MM.1S (cell line): Measurements from ENCODE around the gene FOXP1.

Experiments used
- DNase-seq: peaks from one replicate; pipeline ENCODE4 v3.0.0-alpha.2; 2015
- H2AFZ ChIP-seq: fragments of 300-600 bp; sonication (generic); 2 replicates; pipeline ENCODE4 v1.6.0; 2016; ENCODE audit warnings: antibody characterized with exemption, low read length
- H3F3A ChIP-seq: fragments of 300-600 bp; sonication (generic); 2 replicates; pipeline ENCODE4 v1.6.1; 2016; ENCODE audit warnings: mild to moderate bottlenecking, antibody characterized with exemption, low read length, moderate library complexity, mixed read lengths; ENCODE audit not compliant: insufficient read depth
- H3K27ac ChIP-seq: fragments of 300-600 bp; sonication (generic); 2 replicates; pipeline ENCODE4 v1.5.1; 2016; ENCODE audit warnings: mild to moderate bottlenecking, low read length
- H3K27me3 ChIP-seq: fragments of 300-600 bp; sonication (generic); replicated peaks from 2 replicates; pipeline ENCODE4 v1.6.0; 2016; ENCODE audit warnings: low read length; ENCODE audit not compliant: insufficient read depth
- H3K36me3 ChIP-seq: fragments of 300-600 bp; sonication (generic); replicated peaks from 2 replicates; pipeline ENCODE4 v1.6.1; 2016; ENCODE audit warnings: mild to moderate bottlenecking, low read length, mixed read lengths; ENCODE audit not compliant: insufficient read depth
- H3K4me1 ChIP-seq: fragments of 300-600 bp; sonication (generic); 2 replicates; pipeline ENCODE4 v1.6.1; 2016; ENCODE audit warnings: low read length, mixed read lengths
- H3K4me2 ChIP-seq: fragments of 300-600 bp; sonication (generic); 2 replicates; pipeline ENCODE4 v1.6.0; 2016; ENCODE audit warnings: low read depth, low read length
- H3K4me3 ChIP-seq: fragments of 300-600 bp; sonication (generic); 2 replicates; pipeline ENCODE4 v1.5.1; 2016; ENCODE audit warnings: low read length, mixed read lengths
- H3K79me2 ChIP-seq: fragments of 300-600 bp; sonication (generic); 2 replicates; pipeline ENCODE4 v1.6.1; 2016; ENCODE audit warnings: mixed run types, low read length, mixed read lengths
- H3K9ac ChIP-seq: fragments of 300-600 bp; sonication (generic); 2 replicates; pipeline ENCODE4 v1.6.1; 2016; ENCODE audit warnings: low read length, mixed read lengths
- H3K9me2 ChIP-seq: fragments of 300-600 bp; sonication (generic); replicated peaks from 2 replicates; pipeline ENCODE4 v1.6.1; 2016; ENCODE audit warnings: mild to moderate bottlenecking, low read length, mixed read lengths; ENCODE audit not compliant: insufficient read depth
- H3K9me3 ChIP-seq: fragments of 300-600 bp; sonication (generic); replicated peaks from 2 replicates; pipeline ENCODE4 v1.6.1; 2016; ENCODE audit warnings: mild to moderate bottlenecking, low read length, mixed read lengths; ENCODE audit not compliant: insufficient read depth
- H4K20me1 ChIP-seq: fragments of 300-600 bp; sonication (generic); 2 replicates; pipeline ENCODE4 v1.6.1; 2016; ENCODE audit warnings: mild to moderate bottlenecking, low read length, moderate library complexity, mixed read lengths; ENCODE audit not compliant: insufficient read depth
- CTCF ChIP-seq: fragments of 300-600 bp; sonication (generic); IDR thresholded peaks from 2 replicates; pipeline ENCODE4 v1.5.1; 2016; ENCODE audit warnings: antibody characterized with exemption, low read length, mixed read lengths
- EZH2 ChIP-seq: fragments of 300-600 bp; sonication (generic); optimal IDR thresholded peaks from 2 replicates; pipeline ENCODE3; 2017; ENCODE audit warnings: low read depth, mild to moderate bottlenecking, antibody characterized with exemption, low read length, mixed read lengths
- EZH2phosphoT487 ChIP-seq: fragments of 300-600 bp; sonication (generic); IDR thresholded peaks from 2 replicates; pipeline ENCODE4 v1.6.1; 2018; ENCODE audit warnings: antibody characterized with exemption, low read length

Gene FOXP1

GRCh38 chr3:71583566-71584393 is at the start of gene FOXP1:
FOXP1 (minus strand) TSS chr3:71583728; CDS start chr3:71198381, 385,347 bp downstream.
- no peaks in the 10 kb centered on the region for H3K79me2 ChIP-seq
- H3K9me3 ChIP-seq: no peaks in the 10 kb centered on the region
- peak within 1 kb of the TSS; percentile 79 for H3K9ac ChIP-seq
- peaks cover 6% of the 10 kb centered on the region for H3K4me1 ChIP-seq
- H4K20me1 ChIP-seq: no peaks in the 10 kb centered on the region
- peak within 1 kb of the TSS; percentile 86 for H2AFZ ChIP-seq
- DNase-seq: peak; percentile 52
- TF ChIP-seq EZH2phosphoT487 (no peak), EZH2 (no peak), CTCF (no peak)
- H3K27ac ChIP-seq: no peak within 1 kb of the TSS
- peak within 1 kb of the TSS; percentile 78 for H3K4me3 ChIP-seq
- H3K9me2 ChIP-seq: no peaks in the 10 kb centered on the region
- H3K27me3 ChIP-seq: peaks cover 11% of the 10 kb centered on the region
- no peaks in the 10 kb centered on the region for H3K36me3 ChIP-seq
- peaks cover 16% of the 10 kb centered on the region for H3F3A ChIP-seq
- peak within 1 kb of the TSS; percentile 99 for H3K4me2 ChIP-seq

GRCh38 chr3:71629711-71630110 is 46.2 kb upstream of the FOXP1 start:
- no peak overlapping the region for H3K4me3 ChIP-seq
- no peak for DNase-seq
- TF ChIP-seq EZH2phosphoT487: no peak
- no peak for TF ChIP-seq EZH2
- no peak for TF ChIP-seq CTCF
- no peak overlapping the region for H3K4me2 ChIP-seq
- H3K9me3 ChIP-seq: no peaks in the 10 kb centered on the region
- no peak overlapping the region for H3K9ac ChIP-seq
- no peaks in the 10 kb centered on the region for H4K20me1 ChIP-seq
- H2AFZ ChIP-seq: no peak overlapping the region
- no peaks in the 10 kb centered on the region for H3K36me3 ChIP-seq
- H3K79me2 ChIP-seq: no peaks in the 10 kb centered on the region
- no peak overlapping the region for H3K27ac ChIP-seq
- H3K27me3 ChIP-seq: no peaks in the 10 kb centered on the region
- no peaks in the 10 kb centered on the region for H3K4me1 ChIP-seq
- no peaks in the 10 kb centered on the region for H3F3A ChIP-seq
- no peaks in the 10 kb centered on the region for H3K9me2 ChIP-seq

- no peak overlapping the region for H3K4me3 ChIP-seq
- TF ChIP-seq EZH2phosphoT487 (no peak), EZH2 (no peak), CTCF (no peak)
- H3K9me2 ChIP-seq: no peaks in the 10 kb centered on the region
- H3K9ac ChIP-seq: no peak overlapping the region
- H3K79me2 ChIP-seq: no peaks in the 10 kb centered on the region
- no peaks in the 10 kb centered on the region for H4K20me1 ChIP-seq
- no peak overlapping the region for H3K27ac ChIP-seq
- no peak for DNase-seq
- H3K4me2 ChIP-seq: no peak overlapping the region
- no peaks in the 10 kb centered on the region for H3K4me1 ChIP-seq
- no peaks in the 10 kb centered on the region for H3K27me3 ChIP-seq
- H3F3A ChIP-seq: no peaks in the 10 kb centered on the region
- no peaks in the 10 kb centered on the region for H3K9me3 ChIP-seq
- H3K36me3 ChIP-seq: no peaks in the 10 kb centered on the region
- no peak overlapping the region for H2AFZ ChIP-seq
These were observed 45.8 kb upstream of the FOXP1 start for GRCh38 chr3:71629289-71629688.
